ENCODE data around the gene ACAP3.

- TF ChIP-seq POLR2AphosphoS5 (IDR thresholded peaks at IDR 0.05; ENCODE audit: borderline replicate concordance, low read depth, low read length) (0 out of 2 replicates have a peak, but pooled peaks have one; percentile 27), EZH2 (IDR thresholded peaks at IDR 0.05) (no peak), FOXP2 (optimal IDR thresholded peaks at IDR 0.05; ENCODE audit: control extremely low read depth, extremely low read length, insufficient read depth) (no peak)
Observed at GRCh38 chr1:1292442-1292779, 15.3 kb downstream of the ACAP3 start.
